ENCODE data around the gene RPP40. TPM values are rescaled to one million over a fixed set of nuclear protein-coding genes. Genes with fewer than 3 reads are reported as not detected.

The RPP40 gene
- polyA plus RNA-seq, 1 of the 3 experiments (the other 2 are of a cell fraction): 9.8 TPM

GRCh38 chr6:5029609-5030008 is 25.8 kb upstream of the RPP40 start:
- H3K36me3 ChIP-seq (replicated peaks in 1 of 2; ENCODE audit: control insufficient read depth in 1 of 2, insufficient read depth in 2 of 2, low read length in 1 of 2): no peaks in the 10 kb centered on the region
- TF ChIP-seq EZH2phosphoT487 (IDR thresholded peaks at IDR 0.05; ENCODE audit: borderline replicate concordance, low read depth) (no peak), EP300 (IDR thresholded peaks at IDR 0.05; ENCODE audit: borderline replicate concordance in 1 of 2, low read depth in 1 of 2, low read length in 1 of 2) (no peak), GABPA (IDR thresholded peaks at IDR 0.05; ENCODE audit: low read depth) (no peak), REST (IDR thresholded peaks at IDR 0.05; ENCODE audit: low read depth, low read length) (no peak), MXI1 (IDR thresholded peaks at IDR 0.05; ENCODE audit: low read depth, low read length) (no peak), IRF3 (IDR thresholded peaks at IDR 0.05; ENCODE audit: low read depth, low read length) (no peak), NRF1 (IDR thresholded peaks at IDR 0.05; ENCODE audit: low read depth, low read length) (no peak)
- POLR2A ChIA-PET: no interaction called here
- no peaks in the 10 kb centered on the region for H3K9me2 ChIP-seq
- no peaks in the 10 kb centered on the region for H3K9me3 ChIP-seq
- H3K27ac ChIP-seq (ENCODE audit: low read depth in 2 of 2, low read length in 1 of 2): no peak overlapping the region
- H2AFZ ChIP-seq (ENCODE audit: low read depth): no peak overlapping the region
- H3K27me3 ChIP-seq (ENCODE audit: insufficient read depth): no peaks in the 10 kb centered on the region
- H3K9ac ChIP-seq: no peak overlapping the region
- WGBS (ENCODE audit: low lambda C conversion rate): 93% methylated on average over 5 of the region's 5 CpGs
- H3F3A ChIP-seq (replicated peaks; ENCODE audit: insufficient read depth): no peaks in the 10 kb centered on the region
- no peaks in the 10 kb centered on the region; a peak in 2 of 4 replicates for H3K4me1 ChIP-seq (ENCODE audit: control insufficient read depth in 1 of 2, insufficient read depth in 2 of 2, low read depth in 1 of 2, low read length in 1 of 2)
- H3K4me2 ChIP-seq: no peak overlapping the region
- no peak for DNase-seq
- H4K20me1 ChIP-seq (ENCODE audit: insufficient read depth): no peaks in the 10 kb centered on the region
- CTCF ChIA-PET: no interaction called here
- no peak overlapping the region for H3K4me3 ChIP-seq (ENCODE audit: low read depth in 2 of 2, low read length in 1 of 2)
- no peaks in the 10 kb centered on the region for H3K79me2 ChIP-seq (ENCODE audit: insufficient read depth)

GRCh38 chr6:5028921-5029320 is 25.1 kb upstream of the RPP40 start:
- no peak overlapping the region for H3K4me2 ChIP-seq
- DNase-seq: no peak
- WGBS (ENCODE audit: low lambda C conversion rate): 92% methylated on average over 5 of the region's 5 CpGs
- POLR2A ChIA-PET: no interaction called here
- no peaks in the 10 kb centered on the region for H3K27me3 ChIP-seq (ENCODE audit: insufficient read depth)
- H3K79me2 ChIP-seq (ENCODE audit: insufficient read depth): no peaks in the 10 kb centered on the region
- no peaks in the 10 kb centered on the region for H3K9me3 ChIP-seq
- no peaks in the 10 kb centered on the region for H3K9me2 ChIP-seq
- TF ChIP-seq FOXM1 (IDR thresholded peaks at IDR 0.05; ENCODE audit: low read depth) (no peak), NFIC (IDR thresholded peaks at IDR 0.05; ENCODE audit: borderline replicate concordance) (no peak), RFX5 (IDR thresholded peaks at IDR 0.05; ENCODE audit: low read length) (no peak), USF1 (IDR thresholded peaks at IDR 0.05; ENCODE audit: borderline replicate concordance, low read depth) (no peak), FOXJ3 (CRISPR knock-in tag; IDR thresholded peaks at IDR 0.05) (no peak), CTCF (IDR thresholded peaks at IDR 0.05) (no peak), EP300 (IDR thresholded peaks at IDR 0.05; ENCODE audit: borderline replicate concordance in 1 of 2, low read depth in 1 of 2, low read length in 1 of 2) (no peak), ELF1 (IDR thresholded peaks at IDR 0.05) (no peak), RAD21 (IDR thresholded peaks at IDR 0.05; ENCODE audit: low read length) (no peak), IRF3 (IDR thresholded peaks at IDR 0.05; ENCODE audit: low read depth, low read length) (no peak), SMC3 (IDR thresholded peaks at IDR 0.05; ENCODE audit: low read depth, low read length) (no peak), TCF12 (IDR thresholded peaks at IDR 0.05) (no peak), YY1 (IDR thresholded peaks at IDR 0.05; ENCODE audit: low read depth) (no peak), MEF2A (IDR thresholded peaks at IDR 0.05; ENCODE audit: borderline replicate concordance, low read depth) (no peak), TEAD4 (IDR thresholded peaks at IDR 0.05; ENCODE audit: borderline replicate concordance, insufficient read depth) (no peak), MXI1 (IDR thresholded peaks at IDR 0.05; ENCODE audit: low read depth, low read length) (no peak), EZH2phosphoT487 (IDR thresholded peaks at IDR 0.05; ENCODE audit: borderline replicate concordance, low read depth) (no peak), POLR2AphosphoS5 (IDR thresholded peaks at IDR 0.05; ENCODE audit: low read depth, low read length) (no peak)
- H2AFZ ChIP-seq (ENCODE audit: low read depth): no peak overlapping the region
- no peak overlapping the region for H3K4me3 ChIP-seq (ENCODE audit: low read depth in 2 of 2, low read length in 1 of 2)
- CTCF ChIA-PET: no interaction called here
- no peak overlapping the region for H3K27ac ChIP-seq (ENCODE audit: low read depth in 2 of 2, low read length in 1 of 2)
- H3F3A ChIP-seq (replicated peaks; ENCODE audit: insufficient read depth): no peaks in the 10 kb centered on the region
- H3K4me1 ChIP-seq (ENCODE audit: control insufficient read depth in 1 of 2, insufficient read depth in 2 of 2, low read depth in 1 of 2, low read length in 1 of 2): no peaks in the 10 kb centered on the region; a peak in 2 of 4 replicates
- H3K36me3 ChIP-seq (replicated peaks in 1 of 2; ENCODE audit: control insufficient read depth in 1 of 2, insufficient read depth in 2 of 2, low read length in 1 of 2): no peaks in the 10 kb centered on the region
- H3K9ac ChIP-seq: no peak overlapping the region
- no peaks in the 10 kb centered on the region for H4K20me1 ChIP-seq (ENCODE audit: insufficient read depth)

Data from SK-N-SH (cell line).